HG03442 (cell line): ENCODE measurements around the gene BST1.
A peak's percentile ranks its signal among the peaks of the same experiment; 100 is the strongest.

Source experiments
- ATAC-seq: cut with Tn5 transposase; IDR thresholded peaks from one replicate; pipeline ENCODE4 v1.9.1; 2021; ENCODE audit warnings: mild to moderate bottlenecking, moderate library complexity; ENCODE audit not compliant: unreplicated experiment

BST1 gene

GRCh38 chr4:15676039-15676438 is 26.8 kb upstream of the BST1 start:
- ATAC-seq = no peak

DNA sequence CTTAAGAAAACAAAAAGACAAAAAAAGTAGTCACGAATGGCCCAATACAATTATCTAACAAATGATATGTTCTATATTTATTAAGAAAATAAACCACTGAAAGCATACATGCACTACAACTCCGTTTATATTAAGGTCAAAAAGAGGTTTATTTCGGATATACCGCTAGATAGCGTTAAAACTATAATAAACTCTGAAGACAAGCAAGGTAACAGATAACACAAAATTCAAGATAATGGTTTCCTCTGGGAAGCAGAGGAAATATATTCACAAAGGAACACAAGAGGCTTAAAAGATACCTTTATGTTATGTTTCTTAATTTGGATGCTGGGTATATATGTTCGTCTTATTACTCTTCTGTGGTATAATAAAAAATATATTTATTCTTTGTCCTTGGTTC is 26.0 kb upstream of the BST1 start:
- ATAC-seq = no peak

GRCh38 chr4:15677507-15677988 is 25.3 kb upstream of the BST1 start:
- no peak for ATAC-seq

DNA sequence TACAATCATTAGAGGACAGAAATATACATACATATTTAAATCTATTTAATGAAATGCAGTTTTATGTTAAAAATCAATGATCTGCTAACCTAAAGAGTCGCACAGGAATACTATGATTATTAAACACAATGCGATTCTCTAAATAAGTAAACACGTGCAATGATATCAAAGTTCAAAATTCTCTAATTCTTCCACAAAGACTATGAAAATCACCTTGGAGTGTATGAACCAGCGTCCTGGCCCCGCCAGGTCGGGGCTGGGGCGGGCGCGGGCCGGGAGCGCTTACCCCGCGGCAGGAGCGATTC is 21.8 kb upstream of the BST1 start:
- no peak for ATAC-seq

DNA sequence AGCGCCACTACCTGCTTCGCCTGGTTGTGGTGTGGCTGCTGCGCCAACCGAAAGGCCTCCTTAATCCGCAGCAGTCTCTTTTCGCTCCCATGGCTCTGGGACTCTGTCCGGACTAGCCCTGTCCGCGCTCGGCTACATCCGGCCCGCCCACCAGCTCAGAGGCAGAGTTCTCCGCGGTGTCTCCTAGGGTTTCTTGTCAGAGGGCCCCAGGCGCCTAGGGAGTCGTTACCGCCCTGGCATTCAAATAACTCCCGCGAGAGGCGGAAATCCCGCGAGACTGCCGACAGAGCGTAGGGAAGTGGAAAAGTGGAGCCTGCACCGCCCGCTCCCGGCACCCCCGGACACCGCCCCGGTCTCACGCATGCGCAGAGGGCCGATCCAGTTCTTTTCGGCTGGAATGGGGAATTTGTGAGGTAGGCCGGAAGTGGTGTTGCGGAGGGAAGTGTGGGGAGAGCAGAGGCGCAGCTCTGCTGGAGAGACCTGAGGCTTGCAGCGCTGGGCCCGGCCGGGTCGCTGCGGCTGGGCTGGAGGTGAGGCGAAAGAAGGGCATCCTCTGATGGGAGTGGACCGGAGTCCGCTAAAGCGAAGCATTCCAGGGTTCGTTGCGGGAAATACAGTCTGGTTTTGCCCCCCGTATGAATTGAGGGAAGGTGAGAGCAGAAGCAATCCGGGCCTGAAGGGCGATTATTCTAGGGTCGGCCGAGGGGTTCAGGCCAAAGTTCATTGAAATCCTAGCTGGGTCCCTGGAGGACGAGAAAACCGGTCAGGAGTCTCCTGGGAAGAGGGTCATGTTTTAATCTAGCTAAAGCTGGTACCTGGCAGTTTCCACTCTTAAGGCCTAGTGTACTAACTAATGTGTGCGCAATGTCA is 21.3 kb upstream of the BST1 start, which contains the start of gene FAM200B:
FAM200B (plus strand) TSS at position 456 of the 870 bp plus-strand sequence. CDS start 5,151 bp downstream, outside the sequence.
- ATAC-seq = peak; percentile 86

DNA sequence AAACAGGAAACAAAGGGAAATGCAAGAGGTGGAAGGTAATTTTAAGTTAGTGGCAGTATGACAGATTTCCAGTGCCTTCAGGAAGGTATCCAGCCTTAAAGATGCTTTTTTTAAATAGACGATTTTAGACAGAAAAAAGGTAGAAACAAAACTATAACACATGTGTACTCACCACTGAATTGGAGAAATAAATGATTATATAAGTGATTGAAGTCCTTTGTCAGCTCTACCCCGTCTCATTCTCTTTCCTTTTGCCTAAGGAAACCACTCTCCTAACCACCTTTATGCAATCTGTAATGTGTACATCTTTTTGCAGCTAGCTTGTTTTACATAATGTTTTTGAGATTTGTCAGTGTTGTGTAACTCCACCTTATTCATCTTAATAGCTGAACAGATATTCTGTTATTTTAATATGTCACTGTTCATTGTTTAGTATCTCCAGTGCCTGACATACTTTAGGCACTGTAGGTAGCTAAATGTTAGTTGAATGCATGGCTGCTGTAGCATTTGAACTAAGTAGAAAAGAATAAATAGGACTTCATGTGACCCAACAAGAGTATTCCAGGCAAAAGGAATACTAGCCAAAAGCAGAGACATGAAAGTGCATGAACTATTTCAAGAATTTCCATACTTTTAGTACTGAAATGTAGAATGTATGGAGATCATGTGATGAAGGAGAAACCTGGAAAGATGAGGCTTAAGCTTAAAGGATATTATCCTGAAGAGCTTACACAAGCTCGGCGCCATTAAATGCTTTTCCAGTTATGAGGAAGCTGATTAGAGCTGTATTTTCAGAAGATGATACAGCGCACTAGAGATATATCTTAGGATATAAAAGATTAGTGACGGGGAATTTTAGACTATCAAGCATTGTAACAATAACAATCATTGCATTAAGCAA is 20.4 kb upstream of the BST1 start:
- no peak for ATAC-seq

- ATAC-seq = no peak
Measured at GRCh38 chr4:15683143-15683495, 19.7 kb upstream of the BST1 start.

DNA sequence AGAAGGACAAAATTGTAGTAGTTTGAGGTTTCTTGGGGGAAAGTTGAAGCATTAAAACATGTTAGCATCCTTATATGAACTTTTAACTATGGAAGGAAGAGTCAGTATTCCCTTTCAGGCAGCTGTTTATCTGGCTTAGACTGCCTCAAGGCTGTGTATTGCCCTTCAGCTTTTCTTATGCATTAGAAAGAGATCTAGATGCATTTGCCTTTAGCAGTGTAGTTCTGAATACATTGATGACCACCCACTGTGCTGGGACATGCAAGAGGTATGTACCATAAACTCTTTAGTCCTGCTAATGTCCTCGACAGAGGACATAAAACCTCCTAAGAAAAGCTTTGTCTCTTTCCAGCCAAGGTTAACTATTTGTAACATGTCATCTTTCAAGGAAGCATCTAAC is 18.4 kb upstream of the BST1 start:
- no peak for ATAC-seq

DNA sequence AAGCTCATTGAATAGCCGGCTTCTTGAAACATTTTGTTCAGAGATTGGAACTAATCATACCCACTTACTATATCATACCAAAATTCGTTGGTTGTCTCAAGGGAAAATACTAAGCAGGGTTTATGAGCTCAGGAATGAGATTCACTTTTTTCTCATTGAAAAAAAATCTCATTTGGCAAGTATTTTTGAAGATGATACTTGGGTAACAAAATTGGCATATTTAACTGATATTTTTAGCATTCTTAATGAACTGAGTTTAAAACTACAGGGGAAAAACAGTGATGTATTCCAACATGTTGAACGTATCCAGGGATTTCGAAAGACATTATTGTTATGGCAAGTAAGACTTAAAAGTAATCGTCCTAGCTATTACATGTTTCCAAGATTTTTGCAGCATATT is 14.8 kb upstream of the BST1 start:
- no peak for ATAC-seq

- no peak for ATAC-seq
Measured at GRCh38 chr4:15689540-15689939, 13.3 kb upstream of the BST1 start.

DNA sequence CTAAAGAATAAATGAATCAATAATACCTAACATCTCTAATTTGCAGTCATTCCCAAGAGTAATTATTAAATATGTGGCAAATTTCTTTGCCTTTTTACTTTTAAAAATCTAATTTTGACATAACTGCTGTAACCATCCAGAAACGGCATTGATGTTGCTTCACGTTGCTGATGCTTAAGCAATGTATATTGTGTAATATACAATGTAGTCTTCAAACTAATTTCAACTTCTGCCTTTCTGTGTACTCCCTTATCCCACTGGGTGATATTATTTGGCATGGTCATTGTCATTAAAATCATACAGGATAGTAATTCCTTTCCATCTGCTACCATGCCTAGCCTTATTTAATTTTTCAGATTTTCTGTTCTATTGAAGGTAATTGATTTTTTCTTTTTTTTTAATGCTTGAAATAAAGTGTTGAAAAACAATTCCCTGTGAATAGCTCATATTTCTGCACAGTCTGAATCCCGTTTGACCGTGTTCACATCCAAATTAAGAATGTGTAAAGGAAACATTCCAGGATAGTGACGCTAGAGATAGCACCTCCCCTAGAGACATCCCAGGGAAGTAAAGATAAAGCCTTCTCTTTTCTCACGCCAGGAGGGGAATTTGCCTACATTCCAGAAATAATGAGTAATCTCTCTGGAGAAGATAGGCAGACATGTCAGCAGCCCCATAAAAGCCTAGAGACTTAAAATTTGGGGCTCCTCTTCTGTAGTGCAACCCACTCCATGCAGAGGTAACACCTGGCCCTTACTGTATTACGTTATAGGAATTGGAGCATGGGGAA is 12.7 kb upstream of the BST1 start:
- ATAC-seq = no peak

GRCh38 chr4:15691346-15692135 is 11.3 kb upstream of the BST1 start:
- no peak for ATAC-seq

GRCh38 chr4:15692602-15693001 is 10.3 kb upstream of the BST1 start:
- ATAC-seq = no peak

DNA sequence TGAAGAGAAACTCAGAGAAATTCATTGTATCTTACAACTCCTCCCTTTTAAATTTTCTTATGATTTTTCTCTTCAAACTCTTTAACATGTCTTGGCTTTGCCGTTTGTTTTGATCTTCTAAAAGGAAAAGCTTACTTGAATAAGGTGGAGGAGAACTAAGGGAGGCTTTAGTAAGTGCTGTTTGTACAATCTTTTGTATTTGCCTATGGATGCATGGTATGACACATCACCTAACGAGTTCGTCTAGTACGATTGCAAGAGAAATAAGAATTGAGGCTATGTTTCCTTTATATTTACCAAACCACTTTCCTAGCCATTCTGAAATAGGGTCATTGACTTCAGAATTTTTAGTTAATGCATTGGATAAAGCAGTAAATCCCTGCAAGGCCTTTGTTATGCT is 8.4 kb upstream of the BST1 start:
- no peak for ATAC-seq

DNA sequence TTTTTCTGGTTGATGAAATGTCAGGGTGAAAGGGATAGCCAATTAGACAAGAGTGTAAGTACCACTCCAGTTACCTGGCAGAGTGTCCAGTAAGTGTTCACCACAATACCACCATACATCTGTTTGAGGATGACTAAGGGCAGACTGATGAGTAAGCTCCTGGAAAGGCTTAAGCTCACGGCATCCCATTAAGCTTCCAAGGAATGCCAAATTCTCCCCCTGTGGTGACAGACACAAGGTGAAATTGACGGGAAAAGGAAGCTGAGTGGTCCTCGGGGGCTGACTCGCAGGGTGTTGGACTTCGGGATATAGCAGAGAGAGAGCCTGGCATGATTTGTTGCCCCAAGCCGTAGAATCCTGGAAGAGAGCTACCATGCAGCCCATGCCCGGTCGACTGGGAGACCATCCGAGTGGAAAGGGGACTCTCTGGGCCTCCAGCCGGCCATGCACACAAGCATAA is 7.6 kb upstream of the BST1 start:
- ATAC-seq = no peak

DNA sequence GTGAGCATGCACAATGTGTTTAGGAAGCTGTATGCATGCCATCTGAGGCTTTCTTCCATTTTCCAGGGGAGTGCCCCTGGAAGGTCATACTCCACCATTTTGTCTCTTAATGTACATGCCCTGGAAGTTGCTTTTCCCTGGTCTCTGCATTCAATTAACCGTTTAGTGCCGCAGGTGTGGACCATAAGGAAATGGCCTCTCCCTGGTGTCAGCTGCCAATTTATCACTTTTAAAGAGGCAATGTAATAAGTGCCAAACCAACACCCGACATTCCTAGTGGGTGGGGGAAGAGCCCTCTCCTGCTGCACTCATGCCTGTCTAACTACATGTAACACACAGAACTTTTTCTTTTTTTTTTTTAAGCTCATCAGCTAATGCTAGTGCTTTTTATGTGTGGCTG is 7.1 kb upstream of the BST1 start:
- no peak for ATAC-seq

DNA sequence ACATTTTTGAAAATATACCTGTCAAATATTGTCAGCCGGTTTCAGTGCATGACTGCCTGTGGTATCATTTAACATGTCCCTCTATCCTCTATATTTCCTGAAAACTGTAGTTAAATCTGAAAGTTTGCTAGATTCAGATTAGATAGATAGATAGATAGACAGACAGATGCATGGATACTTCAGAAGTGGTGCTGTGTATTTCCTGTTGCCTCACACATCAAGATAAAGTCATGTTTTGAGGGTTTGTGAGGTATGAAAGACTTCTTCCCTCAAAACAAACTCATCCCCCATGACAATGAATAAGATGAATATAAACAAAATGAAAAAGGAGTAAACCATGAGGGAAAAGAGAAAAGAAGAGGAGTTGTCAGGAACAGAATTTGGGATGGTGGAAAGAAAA is 6.0 kb upstream of the BST1 start:
- no peak for ATAC-seq

DNA sequence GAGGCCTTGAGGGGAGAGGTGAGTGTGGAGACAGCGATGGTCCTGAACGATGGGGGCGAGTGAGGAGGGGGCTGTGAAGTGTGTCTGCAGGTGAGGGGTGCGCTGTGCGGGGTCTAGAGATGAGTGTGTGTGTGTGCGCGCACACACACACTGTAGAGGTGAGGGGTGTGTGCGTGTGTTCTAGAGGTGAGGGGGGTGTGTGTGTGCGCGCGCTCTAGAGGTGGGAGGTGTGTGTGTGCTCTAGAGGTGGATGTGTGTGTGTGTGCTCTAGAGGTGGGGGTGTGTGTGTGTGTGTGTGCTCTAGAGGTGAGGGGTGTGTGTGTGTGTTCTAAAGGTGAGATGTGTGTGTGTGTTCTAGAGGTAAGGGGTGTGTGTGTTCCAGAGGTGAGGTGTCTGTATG is 574 bp downstream of the BST1 start:
- no peak for ATAC-seq

DNA sequence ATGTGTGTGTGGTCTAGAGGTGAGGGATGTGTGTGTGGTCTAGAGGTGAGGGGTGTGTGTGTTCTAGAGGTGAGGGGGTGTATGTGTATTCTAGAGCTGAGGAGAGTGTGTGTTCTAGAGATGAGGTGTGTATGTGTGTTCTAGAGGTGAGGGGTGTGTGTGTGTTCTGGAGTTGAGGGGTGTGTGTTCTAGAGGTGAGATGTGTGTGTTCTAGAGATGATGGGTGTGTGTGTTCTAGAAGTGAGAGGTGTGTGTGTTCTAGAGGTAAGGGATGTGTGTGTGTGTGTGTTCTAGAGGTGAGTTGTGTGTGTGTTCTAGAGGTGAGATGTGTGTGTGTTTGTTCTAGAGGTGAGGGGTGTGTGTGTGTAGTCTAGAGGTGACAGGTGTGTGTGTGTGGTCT is 1.3 kb downstream of the BST1 start:
- ATAC-seq = no peak

GRCh38 chr4:15706646-15707362 is 3.9 kb downstream of the BST1 start:
- ATAC-seq = no peak
